ENCODE results near the gene PLA2G4D.

PLA2G4D gene

GRCh38 chr15:42106288-42106687 lies 11.9 kb upstream of the PLA2G4D start:
- no peaks in the 10 kb centered on the region for H3K36me3 ChIP-seq (ENCODE audit: insufficient read depth, low read length)
- H3K4me2 ChIP-seq (ENCODE audit: low read length): no peak overlapping the region
- no peak overlapping the region for H3K9ac ChIP-seq (ENCODE audit: low read length)
- TF ChIP-seq CTCF (IDR thresholded peaks at IDR 0.05; ENCODE audit: low read length): no peak
- peaks cover 7% of the 10 kb centered on the region for H3K4me1 ChIP-seq (ENCODE audit: insufficient read depth, low read length, severe bottlenecking)
- no peak overlapping the region for H3K27ac ChIP-seq (ENCODE audit: low read depth, low read length, poor library complexity, severe bottlenecking)
- H3K4me3 ChIP-seq (ENCODE audit: low read depth, low read length, poor library complexity, severe bottlenecking): no peak overlapping the region
- no peak overlapping the region for H2AFZ ChIP-seq (ENCODE audit: low read length)
- 0 out of 2 replicates have a peak, but pooled peaks cover 4% of the 10 kb centered on the region for H3K27me3 ChIP-seq (ENCODE audit: insufficient read depth, low read length)
- no peaks in the 10 kb centered on the region for H3K9me2 ChIP-seq (ENCODE audit: low read depth, low read length)
- H3F3A ChIP-seq (ENCODE audit: insufficient read depth, low read length): no peaks in the 10 kb centered on the region
- no peaks in the 10 kb centered on the region for H3K79me2 ChIP-seq (ENCODE audit: insufficient read depth, low read length)
- H4K20me1 ChIP-seq (ENCODE audit: insufficient read depth, low read length): no peaks in the 10 kb centered on the region
- H3K9me3 ChIP-seq (ENCODE audit: low read length): no peaks in the 10 kb centered on the region

GRCh38 chr15:42104095-42104891 lies 9.9 kb upstream of the PLA2G4D start:
- Histone ChIP-seq H4K20me1 (ENCODE audit: insufficient read depth, low read length) (no peaks in the 10 kb centered on the region), H2AFZ (ENCODE audit: low read length) (no peak overlapping the region), H3K27ac (ENCODE audit: low read depth, low read length, poor library complexity, severe bottlenecking) (no peak overlapping the region), H3K79me2 (ENCODE audit: insufficient read depth, low read length) (no peaks in the 10 kb centered on the region), H3K4me1 (ENCODE audit: insufficient read depth, low read length, severe bottlenecking) (peaks cover 7% of the 10 kb centered on the region), H3K9me2 (ENCODE audit: low read depth, low read length) (no peaks in the 10 kb centered on the region), H3K4me2 (ENCODE audit: low read length) (no peak overlapping the region), H3F3A (ENCODE audit: insufficient read depth, low read length) (no peaks in the 10 kb centered on the region), H3K36me3 (ENCODE audit: insufficient read depth, low read length) (no peaks in the 10 kb centered on the region), H3K4me3 (ENCODE audit: low read depth, low read length, poor library complexity, severe bottlenecking) (no peak overlapping the region), H3K27me3 (ENCODE audit: insufficient read depth, low read length) (0 out of 2 replicates have a peak, but pooled peaks cover 4% of the 10 kb centered on the region), H3K9me3 (ENCODE audit: low read length) (no peaks in the 10 kb centered on the region), H3K9ac (ENCODE audit: low read length) (no peak overlapping the region)
- TF ChIP-seq CTCF (IDR thresholded peaks at IDR 0.05; ENCODE audit: low read length) (no peak), EZH2 (IDR thresholded peaks at IDR 0.05; ENCODE audit: borderline replicate concordance, low read length) (no peak)

GRCh38 chr15:42102646-42103235 lies 8.4 kb upstream of the PLA2G4D start:
- H3K9me2 ChIP-seq (ENCODE audit: low read depth, low read length): no peaks in the 10 kb centered on the region
- H3K79me2 ChIP-seq (ENCODE audit: insufficient read depth, low read length): no peaks in the 10 kb centered on the region
- no peak overlapping the region for H3K27ac ChIP-seq (ENCODE audit: low read depth, low read length, poor library complexity, severe bottlenecking)
- no peaks in the 10 kb centered on the region for H4K20me1 ChIP-seq (ENCODE audit: insufficient read depth, low read length)
- H3K9ac ChIP-seq (ENCODE audit: low read length): no peak overlapping the region
- no peak overlapping the region for H2AFZ ChIP-seq (ENCODE audit: low read length)
- no peaks in the 10 kb centered on the region for H3K36me3 ChIP-seq (ENCODE audit: insufficient read depth, low read length)
- TF ChIP-seq CTCF (IDR thresholded peaks at IDR 0.05; ENCODE audit: low read length): no peak
- TF ChIP-seq EZH2 (IDR thresholded peaks at IDR 0.05; ENCODE audit: borderline replicate concordance, low read length): no peak
- no peak overlapping the region for H3K4me3 ChIP-seq (ENCODE audit: low read depth, low read length, poor library complexity, severe bottlenecking)
- H3K4me2 ChIP-seq (ENCODE audit: low read length): no peak overlapping the region
- no peaks in the 10 kb centered on the region for H3K9me3 ChIP-seq (ENCODE audit: low read length)
- H3K4me1 ChIP-seq (ENCODE audit: insufficient read depth, low read length, severe bottlenecking): peaks cover 6% of the 10 kb centered on the region
- H3K27me3 ChIP-seq (ENCODE audit: insufficient read depth, low read length): 0 out of 2 replicates have a peak, but pooled peaks cover 4% of the 10 kb centered on the region
- no peaks in the 10 kb centered on the region for H3F3A ChIP-seq (ENCODE audit: insufficient read depth, low read length)
